Esophagus squamous epithelium (tissue), 4 donors: Measurements from ENCODE around the gene EFHC1.

Experiments
- CTCF ChIP-seq, 6 experiments: fragments of 450-650 bp in 4 of 6; fragments of 200-600 bp in 2 of 6; sonication (generic) in 2 of 6; IDR thresholded peaks; one replicate each; pipeline ENCODE4 v1.5.1; 2016 to 2019; ENCODE audit warnings: antibody characterized with exemption in 6 of 6, mild to moderate bottlenecking in 4 of 6, moderate library complexity in 4 of 6
- POLR2A ChIP-seq, 4 donors: fragments of 450-650 bp; IDR thresholded peaks; one replicate each; pipeline ENCODE4 v1.6.1; 2017; ENCODE audit warnings: antibody characterized with exemption in 4 of 4, mild to moderate bottlenecking in 4 of 4, moderate library complexity in 3 of 4

- TF ChIP-seq CTCF (IDR thresholded peaks at IDR 0.05) (no peak), POLR2A (IDR thresholded peaks at IDR 0.05) (no peak)
Measured at GRCh38 chr6:52518279-52518945, 98.3 kb downstream of the EFHC1 start.
